Inferior parietal cortex (tissue), 1 donor: ENCODE data around the gene PTPRN2.
A peak's percentile ranks its signal among the peaks of the same experiment; 100 is the strongest.
"Not testable (repeated sequence)": the region's sequence is repeated elsewhere in the genome, so short reads cannot be mapped to it uniquely, and the experiment has no call there.

Experiments
- DNase-seq: peaks from one replicate; pipeline ENCODE4 v3.0.0-alpha.2; 2016; ENCODE audit errors: extremely low spot score

PTPRN2 gene

GRCh38 chr7:158532093-158532627 lies 55.5 kb downstream of the PTPRN2 start:
- no peak for DNase-seq

DNA sequence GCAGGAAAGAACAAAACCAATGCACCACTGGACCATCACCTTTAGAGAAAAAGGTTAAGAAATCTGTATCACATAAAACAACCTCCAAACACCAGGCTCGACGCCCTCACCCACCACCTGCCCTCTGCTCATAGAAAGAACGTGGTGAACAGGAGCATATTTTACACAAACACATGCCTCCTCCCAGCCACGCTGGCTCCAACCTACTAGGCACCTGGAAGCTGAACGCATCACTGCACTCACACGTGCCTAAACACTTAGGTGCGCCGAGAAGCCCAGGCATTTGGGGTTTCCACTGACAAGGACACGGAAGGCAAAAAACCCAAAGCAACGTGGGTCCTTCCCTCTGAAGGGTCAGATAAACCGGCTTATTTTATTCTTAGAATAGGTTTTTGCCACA lies 56.0 kb downstream of the PTPRN2 start:
- no peak for DNase-seq

DNA sequence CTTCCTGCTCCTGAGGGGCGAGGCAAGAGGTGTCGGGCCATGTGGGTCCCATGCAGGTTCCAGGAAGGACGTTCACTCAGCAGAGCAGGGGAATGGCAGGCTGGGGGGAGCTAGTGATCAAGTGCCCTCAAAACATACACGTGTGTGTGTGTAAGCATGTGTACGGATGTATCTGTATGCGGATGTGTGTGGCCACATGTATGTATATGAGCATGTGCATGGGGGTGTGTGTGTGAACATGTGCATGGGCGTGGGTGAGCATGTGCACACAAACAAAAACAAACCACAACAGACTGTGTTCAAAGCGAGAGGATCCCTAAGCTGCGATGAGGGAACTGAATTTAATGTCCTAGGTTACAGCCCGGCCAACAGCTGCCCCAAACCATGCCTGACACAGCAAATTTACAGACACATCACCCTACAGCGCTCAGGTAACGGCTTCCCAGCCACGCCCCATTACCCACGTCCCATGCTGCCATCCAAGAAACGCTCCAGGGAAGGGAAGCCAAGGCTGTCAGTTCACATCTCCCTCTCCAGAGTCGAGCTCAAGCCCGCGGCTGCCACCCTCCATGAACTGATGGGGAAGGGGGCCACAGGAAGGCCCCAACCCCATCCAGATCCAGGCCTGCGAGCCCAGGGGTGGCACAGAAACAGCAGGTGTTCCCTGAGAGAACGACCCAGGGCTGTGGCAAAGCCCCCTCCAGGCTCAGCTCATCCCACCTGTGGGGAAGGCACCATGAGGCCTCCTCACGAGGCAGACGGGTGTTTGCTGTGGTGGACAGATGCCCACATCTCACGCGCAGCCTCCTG lies 56.6 kb downstream of the PTPRN2 start:
- DNase-seq, result no peak

- no peak for DNase-seq
Measured at GRCh38 chr7:158529181-158530096, 58.2 kb downstream of the PTPRN2 start.

- DNase-seq, result no peak
Measured at GRCh38 chr7:158527915-158528502, 59.6 kb downstream of the PTPRN2 start.

GRCh38 chr7:158527495-158527894 lies 60.1 kb downstream of the PTPRN2 start:
- no peak for DNase-seq

GRCh38 chr7:158527038-158527437 lies 60.6 kb downstream of the PTPRN2 start:
- DNase-seq, result no peak

DNA sequence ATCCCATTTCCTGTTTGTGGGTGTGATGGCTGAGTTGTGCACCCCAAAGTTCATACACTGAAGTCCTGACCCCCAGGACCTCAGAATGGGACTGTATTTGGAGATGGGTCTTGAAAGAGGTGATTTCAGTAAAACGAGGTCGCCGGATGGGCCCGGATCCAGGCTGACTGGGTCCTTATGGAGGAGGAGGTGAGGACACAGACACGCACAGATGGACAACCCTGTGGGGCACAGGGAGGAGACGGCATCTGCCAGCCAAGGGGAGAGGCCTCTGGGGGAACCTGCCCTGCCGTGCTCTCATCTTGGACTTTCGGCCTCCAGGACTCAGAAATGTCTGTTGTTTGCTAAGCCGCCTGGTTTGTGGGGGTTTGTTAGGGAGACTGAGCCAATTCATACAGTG lies 61.1 kb downstream of the PTPRN2 start:
- DNase-seq, result no peak

GRCh38 chr7:158525648-158526484 lies 61.8 kb downstream of the PTPRN2 start:
- no peak for DNase-seq

- DNase-seq, result no peak
Measured at GRCh38 chr7:158524749-158525635, 62.6 kb downstream of the PTPRN2 start.

DNA sequence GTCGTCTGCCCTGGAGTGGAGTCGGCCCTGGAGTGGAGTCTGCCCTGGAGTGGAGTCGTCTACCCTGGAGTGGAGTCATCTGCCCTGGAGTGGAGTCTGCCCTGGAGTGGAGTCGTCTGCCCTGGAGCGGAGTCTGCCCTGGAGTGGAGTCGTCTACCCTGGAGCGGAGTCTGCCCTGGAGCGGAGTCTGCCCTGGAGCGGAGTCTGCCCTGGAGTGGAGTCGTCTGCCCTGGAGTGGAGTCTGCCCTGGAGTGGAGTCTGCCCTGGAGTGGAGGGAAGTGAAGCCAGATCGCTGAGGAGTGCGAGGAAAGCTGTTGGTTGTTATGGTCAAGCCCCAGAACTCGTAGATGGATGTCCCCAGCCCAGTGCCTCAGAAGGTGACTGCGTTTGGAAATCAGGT lies 63.3 kb downstream of the PTPRN2 start:
- DNase-seq, result not testable (repeated sequence)

DNA sequence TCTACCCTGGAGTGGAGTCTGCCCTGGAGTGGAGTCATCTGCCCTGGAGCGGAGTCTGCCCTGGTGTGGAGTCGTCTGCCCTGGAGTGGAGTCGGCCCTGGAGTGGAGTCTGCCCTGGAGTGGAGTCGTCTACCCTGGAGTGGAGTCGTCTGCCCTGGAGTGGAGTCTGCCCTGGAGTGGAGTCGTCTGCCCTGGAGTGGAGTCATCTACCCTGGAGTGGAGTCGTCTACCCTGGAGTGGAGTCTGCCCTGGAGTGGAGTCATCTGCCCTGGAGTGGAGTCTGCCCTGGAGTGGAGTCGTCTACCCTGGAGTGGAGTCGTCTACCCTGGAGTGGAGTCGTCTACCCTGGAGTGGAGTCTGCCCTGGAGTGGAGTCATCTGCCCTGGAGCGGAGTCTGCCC lies 63.7 kb downstream of the PTPRN2 start:
- not testable (repeated sequence) for DNase-seq

GRCh38 chr7:158523165-158523856 lies 64.3 kb downstream of the PTPRN2 start:
- DNase-seq, result not testable (repeated sequence)

- not testable (repeated sequence) for DNase-seq
Measured at GRCh38 chr7:158521795-158522194, 65.8 kb downstream of the PTPRN2 start.

DNA sequence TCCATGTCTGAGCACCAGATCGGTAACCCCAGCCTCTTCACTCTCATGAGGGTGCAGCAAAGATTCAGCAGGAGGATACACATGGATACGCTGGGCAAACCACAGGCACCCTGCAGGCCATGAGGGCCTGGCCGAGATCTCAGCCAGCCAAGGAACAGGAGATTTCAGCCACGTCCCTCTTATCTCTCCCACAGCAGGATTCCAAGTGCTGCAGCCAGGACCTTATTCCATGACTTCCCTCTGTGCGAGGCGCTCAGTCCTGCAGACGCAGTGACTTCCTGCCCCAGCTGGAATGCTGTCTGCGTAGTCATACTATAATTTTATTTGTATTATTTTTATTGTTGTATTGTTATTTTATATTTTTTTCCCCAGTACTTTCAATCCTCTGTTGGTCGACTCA lies 66.8 kb downstream of the PTPRN2 start:
- DNase-seq, result no peak

- peak; percentile 42 for DNase-seq
Measured at GRCh38 chr7:158519633-158520174, 67.9 kb downstream of the PTPRN2 start.

GRCh38 chr7:158518980-158519632 lies 68.5 kb downstream of the PTPRN2 start:
- DNase-seq, result no peak

- no peak for DNase-seq
Measured at GRCh38 chr7:158517571-158517970, 70.1 kb downstream of the PTPRN2 start.

- no peak for DNase-seq
Measured at GRCh38 chr7:158517072-158517471, 70.6 kb downstream of the PTPRN2 start.
